IPS-15b (cell line): ENCODE results near the gene KRT79.

Experiments used
- H3K27me3 ChIP-seq: one replicate; pipeline ENCODE4 v1.6.1; 2013; ENCODE audit warnings: low read length; ENCODE audit not compliant: control insufficient read depth, insufficient read depth
- H3K36me3 ChIP-seq: one replicate; pipeline ENCODE4 v1.6.1; 2013; ENCODE audit warnings: low read length; ENCODE audit not compliant: control insufficient read depth, insufficient read depth
- H3K4me1 ChIP-seq: one replicate; pipeline ENCODE4 v1.6.1; 2013; ENCODE audit warnings: mild to moderate bottlenecking, low read length; ENCODE audit not compliant: control insufficient read depth, insufficient read depth
- H3K4me3 ChIP-seq: one replicate; pipeline ENCODE4 v1.5.1; 2013; ENCODE audit warnings: low read depth, low read length
- H3K9ac ChIP-seq: one replicate; pipeline ENCODE4 v1.6.1; 2013; ENCODE audit warnings: low read depth, mild to moderate bottlenecking, low read length
- H3K9me3 ChIP-seq: one replicate; pipeline ENCODE4 v1.6.1; 2013; ENCODE audit warnings: mild to moderate bottlenecking, low read length; ENCODE audit not compliant: control insufficient read depth, insufficient read depth

Gene KRT79

DNA sequence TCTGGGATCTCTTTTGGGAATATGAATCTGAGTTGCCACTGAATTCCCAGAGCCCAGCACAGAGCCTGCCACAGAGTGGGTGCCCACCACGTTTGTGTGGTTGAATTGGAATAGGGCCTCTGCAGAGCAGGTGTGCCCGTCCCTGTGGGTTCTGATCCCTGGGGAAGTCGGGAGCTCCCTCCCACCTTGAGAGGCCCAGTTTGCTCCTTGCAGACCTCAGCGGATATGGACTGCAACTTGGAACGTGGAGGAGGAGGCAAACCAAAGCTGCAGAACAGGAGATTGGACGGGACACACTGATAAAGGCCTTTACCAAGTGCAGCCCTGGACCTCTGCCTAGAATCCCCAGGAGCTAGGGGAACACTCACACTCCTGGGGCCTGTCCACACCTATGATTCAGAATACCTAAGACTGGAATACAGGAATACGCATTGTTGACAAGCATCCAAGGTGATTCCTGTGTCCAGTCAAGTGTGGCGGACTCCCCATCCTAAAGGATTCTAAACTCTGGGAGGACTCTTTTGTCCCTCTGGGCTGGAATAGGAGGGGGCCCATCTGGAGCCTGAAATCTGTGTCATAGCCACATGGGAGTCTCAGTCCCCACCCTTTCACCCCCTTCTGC lies 59.4 kb downstream of the KRT79 start:
- H3K27me3 ChIP-seq: no peaks in the 10 kb centered on the region

DNA sequence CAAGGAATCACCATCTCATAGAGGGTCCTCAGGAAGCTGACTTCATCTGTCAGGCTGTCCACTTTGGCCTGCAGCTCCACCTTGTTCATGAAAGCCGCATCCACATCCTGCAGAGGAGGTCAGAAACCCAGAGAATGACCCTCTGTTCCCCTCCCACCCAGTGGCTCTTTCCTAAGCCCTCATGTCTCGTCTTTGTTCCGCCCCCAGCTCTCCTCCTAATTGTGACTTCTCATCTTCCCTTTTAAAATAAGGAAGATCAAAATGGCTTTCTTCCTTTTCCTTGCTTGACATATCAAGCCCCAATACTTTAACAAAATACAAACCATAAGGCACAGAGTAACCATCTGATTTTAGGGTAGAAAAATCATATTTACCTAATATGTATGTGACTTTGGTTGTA lies 61.3 kb downstream of the KRT79 start:
- H3K27me3 ChIP-seq: no peaks in the 10 kb centered on the region
- no peaks in the 10 kb centered on the region for H3K36me3 ChIP-seq
- no peaks in the 10 kb centered on the region for H3K4me1 ChIP-seq
- no peak overlapping the region for H3K4me3 ChIP-seq
- H3K9ac ChIP-seq: no peak overlapping the region
- H3K9me3 ChIP-seq: no peaks in the 10 kb centered on the region

More for the DNA sequence above, 59.4 kb downstream of the KRT79 start:
- no peak overlapping the region for H3K9ac ChIP-seq
- H3K9me3 ChIP-seq: no peaks in the 10 kb centered on the region
- H3K4me1 ChIP-seq: no peaks in the 10 kb centered on the region
- H3K4me3 ChIP-seq: no peak overlapping the region
- H3K36me3 ChIP-seq: no peaks in the 10 kb centered on the region

DNA sequence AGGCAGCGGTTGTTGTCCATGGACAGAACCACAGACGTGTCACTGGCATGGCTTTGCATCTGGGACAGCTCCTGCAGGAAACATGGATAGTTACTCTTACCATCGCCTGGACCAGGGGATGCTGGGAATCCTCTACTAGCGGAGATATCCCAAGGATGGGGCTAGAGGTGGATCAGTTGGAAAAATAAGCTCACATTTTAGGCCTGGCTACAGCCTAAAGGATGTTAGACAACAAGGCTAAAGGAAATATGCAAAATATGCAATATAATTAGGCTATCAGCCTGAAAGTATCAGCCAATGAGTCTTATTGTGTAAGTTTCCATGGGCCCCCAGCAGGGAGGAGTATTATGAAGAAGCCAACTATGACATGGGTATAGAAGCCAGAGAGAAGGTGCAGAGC lies 61.9 kb downstream of the KRT79 start:
- Histone ChIP-seq H3K27me3 (no peaks in the 10 kb centered on the region), H3K9me3 (no peaks in the 10 kb centered on the region), H3K36me3 (no peaks in the 10 kb centered on the region), H3K4me1 (no peaks in the 10 kb centered on the region), H3K4me3 (no peak overlapping the region), H3K9ac (no peak overlapping the region)

DNA sequence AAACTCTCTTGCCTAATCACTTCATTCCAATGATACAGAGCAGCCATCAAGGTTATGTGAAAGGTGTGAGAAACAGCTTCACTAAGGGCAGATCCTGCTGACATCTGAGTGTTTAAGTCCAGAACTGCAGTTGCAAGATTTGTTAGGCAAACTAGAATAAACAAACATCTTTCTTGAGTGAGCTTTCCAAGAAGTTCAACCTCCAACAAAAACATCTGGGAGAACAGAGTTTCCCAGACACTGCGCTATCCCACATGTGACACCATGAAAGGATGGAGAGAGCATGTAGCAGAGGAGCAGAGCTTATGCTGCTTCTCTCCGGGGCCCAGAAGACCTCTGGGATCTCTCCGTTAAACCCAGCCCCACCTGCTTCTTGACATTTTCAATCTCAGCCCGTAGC lies 62.6 kb downstream of the KRT79 start:
- no peaks in the 10 kb centered on the region for H3K27me3 ChIP-seq
- no peak overlapping the region for H3K9ac ChIP-seq
- H3K4me1 ChIP-seq: no peaks in the 10 kb centered on the region
- H3K4me3 ChIP-seq: no peak overlapping the region
- no peaks in the 10 kb centered on the region for H3K9me3 ChIP-seq
- no peaks in the 10 kb centered on the region for H3K36me3 ChIP-seq
